Measurements from ENCODE around the gene CELF2.

Gene CELF2

DNA sequence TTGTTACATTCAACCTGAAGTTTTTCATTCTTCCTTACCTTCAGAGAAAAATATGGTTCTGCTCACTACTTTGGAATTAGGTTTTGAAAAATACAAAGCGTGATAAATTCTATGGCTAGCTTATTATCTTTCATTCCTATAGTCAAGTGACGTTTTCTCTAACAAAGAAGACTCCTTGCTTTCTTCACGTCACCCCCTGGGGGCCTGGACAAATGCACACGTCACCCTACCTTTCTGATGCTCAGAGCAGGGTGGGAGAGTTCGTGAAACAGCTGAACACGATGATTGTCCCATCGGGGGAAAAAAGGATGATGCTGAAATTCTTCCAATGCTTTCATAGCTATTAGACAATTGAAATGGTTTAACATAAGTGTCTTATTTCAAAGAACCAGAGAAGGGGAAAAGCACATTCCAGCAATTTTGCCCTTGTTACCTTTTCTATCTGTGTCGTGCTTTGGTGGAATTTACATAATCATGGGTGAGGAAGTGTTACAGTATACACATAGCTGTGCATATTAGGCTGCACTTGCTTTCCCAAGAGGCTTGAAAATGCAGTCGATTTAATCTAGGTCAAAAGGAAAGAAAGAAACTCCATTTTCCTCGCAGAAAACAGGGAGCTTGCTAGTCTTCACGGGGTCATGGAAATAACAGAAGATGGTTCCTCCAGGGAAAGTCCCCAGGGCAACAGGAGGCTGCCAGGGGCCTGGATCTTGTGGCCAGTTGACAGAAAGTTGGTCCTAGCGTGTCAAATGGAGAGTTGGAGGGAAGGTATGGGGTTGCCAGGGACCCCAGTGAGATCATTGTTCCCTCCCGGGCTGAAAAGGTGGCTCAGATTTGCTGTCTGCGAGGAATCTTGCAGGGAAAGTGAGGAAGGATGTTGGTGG, 189.2 kb downstream of the CELF2 start:
- ATAC-seq = no peak
- TF ChIP-seq ARNTL (CRISPR knock-in tag; IDR thresholded peaks at IDR 0.05; ENCODE audit: borderline replicate concordance, low read depth) = no peak

DNA sequence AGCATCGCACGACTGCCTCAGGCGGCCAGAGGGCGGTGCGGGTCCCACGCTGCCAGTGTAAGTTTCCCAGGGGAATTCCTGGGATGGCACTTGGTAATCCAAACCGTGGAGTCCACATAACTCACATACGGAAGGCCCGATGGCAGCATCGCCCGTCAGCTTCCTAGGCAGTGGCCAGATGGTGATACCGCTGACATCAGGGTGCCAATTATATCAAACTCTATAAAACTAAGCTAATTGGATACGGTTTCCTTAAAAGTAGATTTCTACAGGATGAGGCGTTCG, 189.8 kb downstream of the CELF2 start:
- no peak for ATAC-seq
- no peak for TF ChIP-seq BACH2 (CRISPR knock-in tag; IDR thresholded peaks at IDR 0.05; ENCODE audit: borderline replicate concordance)
- TF ChIP-seq ZNF8 (CRISPR knock-in tag; IDR thresholded peaks at IDR 0.05) = no peak
- TF ChIP-seq, protein P1, sequence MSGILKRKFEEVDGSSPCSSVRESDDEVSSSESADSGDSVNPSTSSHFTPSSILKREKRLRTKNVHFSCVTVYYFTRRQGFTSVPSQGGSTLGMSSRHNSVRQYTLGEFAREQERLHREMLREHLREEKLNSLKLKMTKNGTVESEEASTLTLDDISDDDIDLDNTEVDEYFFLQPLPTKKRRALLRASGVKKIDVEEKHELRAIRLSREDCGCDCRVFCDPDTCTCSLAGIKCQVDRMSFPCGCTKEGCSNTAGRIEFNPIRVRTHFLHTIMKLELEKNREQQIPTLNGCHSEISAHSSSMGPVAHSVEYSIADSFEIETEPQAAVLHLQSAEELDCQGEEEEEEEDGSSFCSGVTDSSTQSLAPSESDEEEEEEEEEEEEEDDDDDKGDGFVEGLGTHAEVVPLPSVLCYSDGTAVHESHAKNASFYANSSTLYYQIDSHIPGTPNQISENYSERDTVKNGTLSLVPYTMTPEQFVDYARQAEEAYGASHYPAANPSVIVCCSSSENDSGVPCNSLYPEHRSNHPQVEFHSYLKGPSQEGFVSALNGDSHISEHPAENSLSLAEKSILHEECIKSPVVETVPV (CRISPR knock-in tag; IDR thresholded peaks at IDR 0.05) = no peak
- no peak for TF ChIP-seq PPARA (CRISPR knock-in tag; IDR thresholded peaks at IDR 0.05; ENCODE audit: borderline replicate concordance)
- TF ChIP-seq ZFP3 (CRISPR knock-in tag; IDR thresholded peaks at IDR 0.05) = no peak
- TF ChIP-seq RARB (CRISPR knock-in tag; IDR thresholded peaks at IDR 0.05) = no peak
- TF ChIP-seq, protein P2, sequence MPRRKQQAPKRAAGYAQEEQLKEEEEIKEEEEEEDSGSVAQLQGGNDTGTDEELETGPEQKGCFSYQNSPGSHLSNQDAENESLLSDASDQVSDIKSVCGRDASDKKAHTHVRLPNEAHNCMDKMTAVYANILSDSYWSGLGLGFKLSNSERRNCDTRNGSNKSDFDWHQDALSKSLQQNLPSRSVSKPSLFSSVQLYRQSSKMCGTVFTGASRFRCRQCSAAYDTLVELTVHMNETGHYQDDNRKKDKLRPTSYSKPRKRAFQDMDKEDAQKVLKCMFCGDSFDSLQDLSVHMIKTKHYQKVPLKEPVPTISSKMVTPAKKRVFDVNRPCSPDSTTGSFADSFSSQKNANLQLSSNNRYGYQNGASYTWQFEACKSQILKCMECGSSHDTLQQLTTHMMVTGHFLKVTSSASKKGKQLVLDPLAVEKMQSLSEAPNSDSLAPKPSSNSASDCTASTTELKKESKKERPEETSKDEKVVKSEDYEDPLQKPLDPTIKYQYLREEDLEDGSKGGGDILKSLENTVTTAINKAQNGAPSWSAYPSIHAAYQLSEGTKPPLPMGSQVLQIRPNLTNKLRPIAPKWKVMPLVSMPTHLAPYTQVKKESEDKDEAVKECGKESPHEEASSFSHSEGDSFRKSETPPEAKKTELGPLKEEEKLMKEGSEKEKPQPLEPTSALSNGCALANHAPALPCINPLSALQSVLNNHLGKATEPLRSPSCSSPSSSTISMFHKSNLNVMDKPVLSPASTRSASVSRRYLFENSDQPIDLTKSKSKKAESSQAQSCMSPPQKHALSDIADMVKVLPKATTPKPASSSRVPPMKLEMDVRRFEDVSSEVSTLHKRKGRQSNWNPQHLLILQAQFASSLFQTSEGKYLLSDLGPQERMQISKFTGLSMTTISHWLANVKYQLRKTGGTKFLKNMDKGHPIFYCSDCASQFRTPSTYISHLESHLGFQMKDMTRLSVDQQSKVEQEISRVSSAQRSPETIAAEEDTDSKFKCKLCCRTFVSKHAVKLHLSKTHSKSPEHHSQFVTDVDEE (CRISPR knock-in tag; IDR thresholded peaks at IDR 0.05) = no peak
- TF ChIP-seq ARNTL (CRISPR knock-in tag; IDR thresholded peaks at IDR 0.05; ENCODE audit: borderline replicate concordance, low read depth) = no peak
- no peak for TF ChIP-seq TOX (CRISPR knock-in tag; IDR thresholded peaks at IDR 0.05; ENCODE audit: borderline replicate concordance)
- no peak for TF ChIP-seq ZNF565 (CRISPR knock-in tag; conservative IDR thresholded peaks at IDR 0.05; ENCODE audit: low read depth)
- TF ChIP-seq TCF4 (CRISPR knock-in tag; IDR thresholded peaks at IDR 0.05; ENCODE audit: borderline replicate concordance) = no peak
- no peak for TF ChIP-seq OSR1 (CRISPR knock-in tag; IDR thresholded peaks at IDR 0.05)
- TF ChIP-seq, protein P3, sequence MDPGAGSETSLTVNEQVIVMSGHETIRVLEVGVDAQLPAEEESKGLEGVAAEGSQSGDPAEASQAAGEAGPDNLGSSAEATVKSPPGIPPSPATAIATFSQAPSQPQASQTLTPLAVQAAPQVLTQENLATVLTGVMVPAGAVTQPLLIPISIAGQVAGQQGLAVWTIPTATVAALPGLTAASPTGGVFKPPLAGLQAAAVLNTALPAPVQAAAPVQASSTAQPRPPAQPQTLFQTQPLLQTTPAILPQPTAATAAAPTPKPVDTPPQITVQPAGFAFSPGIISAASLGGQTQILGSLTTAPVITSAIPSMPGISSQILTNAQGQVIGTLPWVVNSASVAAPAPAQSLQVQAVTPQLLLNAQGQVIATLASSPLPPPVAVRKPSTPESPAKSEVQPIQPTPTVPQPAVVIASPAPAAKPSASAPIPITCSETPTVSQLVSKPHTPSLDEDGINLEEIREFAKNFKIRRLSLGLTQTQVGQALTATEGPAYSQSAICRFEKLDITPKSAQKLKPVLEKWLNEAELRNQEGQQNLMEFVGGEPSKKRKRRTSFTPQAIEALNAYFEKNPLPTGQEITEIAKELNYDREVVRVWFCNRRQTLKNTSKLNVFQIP (CRISPR knock-in tag; IDR thresholded peaks at IDR 0.05; ENCODE audit: borderline replicate concordance, low read depth) = no peak
- TF ChIP-seq, protein P4, sequence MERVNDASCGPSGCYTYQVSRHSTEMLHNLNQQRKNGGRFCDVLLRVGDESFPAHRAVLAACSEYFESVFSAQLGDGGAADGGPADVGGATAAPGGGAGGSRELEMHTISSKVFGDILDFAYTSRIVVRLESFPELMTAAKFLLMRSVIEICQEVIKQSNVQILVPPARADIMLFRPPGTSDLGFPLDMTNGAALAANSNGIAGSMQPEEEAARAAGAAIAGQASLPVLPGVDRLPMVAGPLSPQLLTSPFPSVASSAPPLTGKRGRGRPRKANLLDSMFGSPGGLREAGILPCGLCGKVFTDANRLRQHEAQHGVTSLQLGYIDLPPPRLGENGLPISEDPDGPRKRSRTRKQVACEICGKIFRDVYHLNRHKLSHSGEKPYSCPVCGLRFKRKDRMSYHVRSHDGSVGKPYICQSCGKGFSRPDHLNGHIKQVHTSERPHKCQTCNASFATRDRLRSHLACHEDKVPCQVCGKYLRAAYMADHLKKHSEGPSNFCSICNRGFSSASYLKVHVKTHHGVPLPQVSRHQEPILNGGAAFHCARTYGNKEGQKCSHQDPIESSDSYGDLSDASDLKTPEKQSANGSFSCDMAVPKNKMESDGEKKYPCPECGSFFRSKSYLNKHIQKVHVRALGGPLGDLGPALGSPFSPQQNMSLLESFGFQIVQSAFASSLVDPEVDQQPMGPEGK (CRISPR knock-in tag; IDR thresholded peaks at IDR 0.05; ENCODE audit: borderline replicate concordance) = no peak
- no peak for TF ChIP-seq ESRRG (CRISPR knock-in tag; IDR thresholded peaks at IDR 0.05)

DNA sequence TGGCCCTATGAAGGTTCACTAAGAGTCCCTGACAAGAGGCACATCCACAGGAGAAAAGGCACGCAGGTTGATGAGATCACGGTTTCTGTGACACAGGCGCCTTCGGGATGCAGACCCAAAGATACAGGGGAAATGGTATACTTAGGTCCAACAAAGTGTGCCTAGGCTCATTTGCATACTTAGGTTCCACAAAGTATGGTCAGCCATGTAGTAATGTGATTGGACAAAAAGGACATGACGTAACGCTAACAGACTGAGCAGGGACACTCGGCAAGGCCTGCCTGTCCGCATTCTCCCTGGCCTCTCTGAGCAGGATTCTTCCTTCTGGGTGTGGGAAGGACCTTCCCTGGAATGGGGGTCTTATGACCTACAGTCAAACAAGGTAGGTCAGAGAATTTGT, 190.6 kb downstream of the CELF2 start:
- no peak for ATAC-seq
- no peak for TF ChIP-seq GLIS3 (CRISPR knock-in tag; IDR thresholded peaks at IDR 0.05)
- TF ChIP-seq OSR1 (CRISPR knock-in tag; IDR thresholded peaks at IDR 0.05) = no peak
- no peak for TF ChIP-seq ZNF8 (CRISPR knock-in tag; IDR thresholded peaks at IDR 0.05)
- no peak for TF ChIP-seq ESRRG (CRISPR knock-in tag; IDR thresholded peaks at IDR 0.05)
- no peak for TF ChIP-seq ZC3H10 (CRISPR knock-in tag; IDR thresholded peaks at IDR 0.05)
- no peak for TF ChIP-seq PPARA (CRISPR knock-in tag; IDR thresholded peaks at IDR 0.05; ENCODE audit: borderline replicate concordance)
- no peak for TF ChIP-seq BACH2 (CRISPR knock-in tag; IDR thresholded peaks at IDR 0.05; ENCODE audit: borderline replicate concordance)
- TF ChIP-seq, protein P1 (CRISPR knock-in tag; IDR thresholded peaks at IDR 0.05) = no peak
- TF ChIP-seq RARB (CRISPR knock-in tag; IDR thresholded peaks at IDR 0.05) = no peak
- no peak for TF ChIP-seq CSDC2 (CRISPR knock-in tag; IDR thresholded peaks at IDR 0.05)
- no peak for TF ChIP-seq ARNTL (CRISPR knock-in tag; IDR thresholded peaks at IDR 0.05; ENCODE audit: borderline replicate concordance, low read depth)
- no peak for TF ChIP-seq ZFP3 (CRISPR knock-in tag; IDR thresholded peaks at IDR 0.05)
- no peak for TF ChIP-seq TOX (CRISPR knock-in tag; IDR thresholded peaks at IDR 0.05; ENCODE audit: borderline replicate concordance)
- no peak for TF ChIP-seq ZNF70 (CRISPR knock-in tag; IDR thresholded peaks at IDR 0.05)

Data from SK-N-SH treated with all-trans-retinoic acid at 6 μM for 48 hours (cell line).